ENCODE measurements around the gene PALMD.

The PALMD gene

GRCh38 chr1:99645203-99645602 is 710 bp upstream of the PALMD start:
- no peaks in the 10 kb centered on the region for H3K9me3 ChIP-seq (ENCODE audit: insufficient read depth, low read depth, low read length)
- H3K4me3 ChIP-seq (ENCODE audit: low read length, poor library complexity, severe bottlenecking) = no peak overlapping the region
- H4K20me1 ChIP-seq (ENCODE audit: insufficient read depth, low read length, poor library complexity, severe bottlenecking) = no peaks in the 10 kb centered on the region
- no peaks in the 10 kb centered on the region for H3K79me2 ChIP-seq (ENCODE audit: insufficient read depth, low read length)
- no peak overlapping the region for H2AFZ ChIP-seq (ENCODE audit: low read length)
- no peaks in the 10 kb centered on the region for H3K9me2 ChIP-seq (replicated peaks; ENCODE audit: low read depth, low read length)
- H3K4me1 ChIP-seq (ENCODE audit: insufficient read depth, low read length, poor library complexity, severe bottlenecking) = no peaks in the 10 kb centered on the region
- no peaks in the 10 kb centered on the region for H3K27me3 ChIP-seq (ENCODE audit: insufficient read depth, low read length, poor library complexity, severe bottlenecking)
- no peaks in the 10 kb centered on the region for H3F3A ChIP-seq (ENCODE audit: low read depth)
- no peak overlapping the region for H3K4me2 ChIP-seq (ENCODE audit: low read depth, low read length, poor library complexity, severe bottlenecking)
- no peak overlapping the region for H3K9ac ChIP-seq (ENCODE audit: low read depth, low read length, poor library complexity, severe bottlenecking)
- H3K36me3 ChIP-seq (ENCODE audit: insufficient read depth, low read length) = no peaks in the 10 kb centered on the region
- no peak for TF ChIP-seq EZH2phosphoT487 (IDR thresholded peaks at IDR 0.05; ENCODE audit: borderline replicate concordance)
- TF ChIP-seq CTCF (conservative IDR thresholded peaks at IDR 0.05; ENCODE audit: low read length) = no peak

- Histone ChIP-seq H3K9me2 (replicated peaks; ENCODE audit: low read depth, low read length) (no peaks in the 10 kb centered on the region), H3K4me2 (ENCODE audit: low read depth, low read length, poor library complexity, severe bottlenecking) (no peak overlapping the region), H3K27me3 (ENCODE audit: insufficient read depth, low read length, poor library complexity, severe bottlenecking) (no peaks in the 10 kb centered on the region), H3K36me3 (ENCODE audit: insufficient read depth, low read length) (no peaks in the 10 kb centered on the region), H3K4me1 (ENCODE audit: insufficient read depth, low read length, poor library complexity, severe bottlenecking) (no peaks in the 10 kb centered on the region), H2AFZ (ENCODE audit: low read length) (no peak overlapping the region), H4K20me1 (ENCODE audit: insufficient read depth, low read length, poor library complexity, severe bottlenecking) (no peaks in the 10 kb centered on the region), H3K4me3 (ENCODE audit: low read length, poor library complexity, severe bottlenecking) (no peak overlapping the region), H3K9me3 (ENCODE audit: insufficient read depth, low read depth, low read length) (no peaks in the 10 kb centered on the region), H3F3A (ENCODE audit: low read depth) (no peaks in the 10 kb centered on the region), H3K9ac (ENCODE audit: low read depth, low read length, poor library complexity, severe bottlenecking) (no peak overlapping the region), H3K79me2 (ENCODE audit: insufficient read depth, low read length) (no peaks in the 10 kb centered on the region)
- TF ChIP-seq EZH2phosphoT487 (IDR thresholded peaks at IDR 0.05; ENCODE audit: borderline replicate concordance) = no peak
- TF ChIP-seq CTCF (conservative IDR thresholded peaks at IDR 0.05; ENCODE audit: low read length) = no peak
These were observed 955 bp downstream of the PALMD start for GRCh38 chr1:99646868-99647267.

GRCh38 chr1:99647490-99647889 is 1.6 kb downstream of the PALMD start:
- no peaks in the 10 kb centered on the region for H3K4me1 ChIP-seq (ENCODE audit: insufficient read depth, low read length, poor library complexity, severe bottlenecking)
- TF ChIP-seq CTCF (conservative IDR thresholded peaks at IDR 0.05; ENCODE audit: low read length) (no peak), EZH2phosphoT487 (IDR thresholded peaks at IDR 0.05; ENCODE audit: borderline replicate concordance) (no peak)
- no peak overlapping the region for H3K4me3 ChIP-seq (ENCODE audit: low read length, poor library complexity, severe bottlenecking)
- no peaks in the 10 kb centered on the region for H3K9me3 ChIP-seq (ENCODE audit: insufficient read depth, low read depth, low read length)
- H3K4me2 ChIP-seq (ENCODE audit: low read depth, low read length, poor library complexity, severe bottlenecking) = no peak overlapping the region
- H4K20me1 ChIP-seq (ENCODE audit: insufficient read depth, low read length, poor library complexity, severe bottlenecking) = no peaks in the 10 kb centered on the region
- H3F3A ChIP-seq (ENCODE audit: low read depth) = no peaks in the 10 kb centered on the region
- H3K36me3 ChIP-seq (ENCODE audit: insufficient read depth, low read length) = no peaks in the 10 kb centered on the region
- no peaks in the 10 kb centered on the region for H3K9me2 ChIP-seq (replicated peaks; ENCODE audit: low read depth, low read length)
- H3K27me3 ChIP-seq (ENCODE audit: insufficient read depth, low read length, poor library complexity, severe bottlenecking) = no peaks in the 10 kb centered on the region
- no peak overlapping the region for H3K9ac ChIP-seq (ENCODE audit: low read depth, low read length, poor library complexity, severe bottlenecking)
- no peaks in the 10 kb centered on the region for H3K79me2 ChIP-seq (ENCODE audit: insufficient read depth, low read length)
- H2AFZ ChIP-seq (ENCODE audit: low read length) = no peak overlapping the region
